ENCODE measurements around the gene RPS6KB1. TPM values are rescaled to one million over a fixed set of nuclear protein-coding genes. Genes with fewer than 3 reads are reported as not detected.
"Not testable (repeated sequence)": the region's sequence is repeated elsewhere in the genome, so short reads cannot be mapped to it uniquely, and the experiment has no call there.

Gene RPS6KB1
- total RNA-seq, 4 donors from 2014 or later: 18.4 to 49.2 (median 25.9) TPM

GRCh38 chr17:59962739-59963318, 69.9 kb downstream of the RPS6KB1 start:
- Histone ChIP-seq H3K27ac (no peak overlapping the region), H3K36me3 (peaks cover 0 to 18% (median 0%) of the 10 kb centered on the region in 3 donors), H3K9me3 (no peaks in the 10 kb centered on the region), H3K4me3 (peak overlapping the region in 1 of 4 donors; percentile 91), H3K4me1 (peaks cover 4 to 24% (median 14%) of the 10 kb centered on the region in 3 donors), H3K27me3 (no peaks in the 10 kb centered on the region)
- DNase-seq: no peak
- intact Hi-C loops (cut with DNase I): no loop called here
- TF ChIP-seq POLR2A (IDR thresholded peaks at IDR 0.05): no peak
- TF ChIP-seq, protein P1, sequence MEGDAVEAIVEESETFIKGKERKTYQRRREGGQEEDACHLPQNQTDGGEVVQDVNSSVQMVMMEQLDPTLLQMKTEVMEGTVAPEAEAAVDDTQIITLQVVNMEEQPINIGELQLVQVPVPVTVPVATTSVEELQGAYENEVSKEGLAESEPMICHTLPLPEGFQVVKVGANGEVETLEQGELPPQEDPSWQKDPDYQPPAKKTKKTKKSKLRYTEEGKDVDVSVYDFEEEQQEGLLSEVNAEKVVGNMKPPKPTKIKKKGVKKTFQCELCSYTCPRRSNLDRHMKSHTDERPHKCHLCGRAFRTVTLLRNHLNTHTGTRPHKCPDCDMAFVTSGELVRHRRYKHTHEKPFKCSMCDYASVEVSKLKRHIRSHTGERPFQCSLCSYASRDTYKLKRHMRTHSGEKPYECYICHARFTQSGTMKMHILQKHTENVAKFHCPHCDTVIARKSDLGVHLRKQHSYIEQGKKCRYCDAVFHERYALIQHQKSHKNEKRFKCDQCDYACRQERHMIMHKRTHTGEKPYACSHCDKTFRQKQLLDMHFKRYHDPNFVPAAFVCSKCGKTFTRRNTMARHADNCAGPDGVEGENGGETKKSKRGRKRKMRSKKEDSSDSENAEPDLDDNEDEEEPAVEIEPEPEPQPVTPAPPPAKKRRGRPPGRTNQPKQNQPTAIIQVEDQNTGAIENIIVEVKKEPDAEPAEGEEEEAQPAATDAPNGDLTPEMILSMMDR (IDR thresholded peaks at IDR 0.05): no peak
- WGBS, 2 donors: 92% methylated on average over 6 of the region's 6 CpGs

DNA sequence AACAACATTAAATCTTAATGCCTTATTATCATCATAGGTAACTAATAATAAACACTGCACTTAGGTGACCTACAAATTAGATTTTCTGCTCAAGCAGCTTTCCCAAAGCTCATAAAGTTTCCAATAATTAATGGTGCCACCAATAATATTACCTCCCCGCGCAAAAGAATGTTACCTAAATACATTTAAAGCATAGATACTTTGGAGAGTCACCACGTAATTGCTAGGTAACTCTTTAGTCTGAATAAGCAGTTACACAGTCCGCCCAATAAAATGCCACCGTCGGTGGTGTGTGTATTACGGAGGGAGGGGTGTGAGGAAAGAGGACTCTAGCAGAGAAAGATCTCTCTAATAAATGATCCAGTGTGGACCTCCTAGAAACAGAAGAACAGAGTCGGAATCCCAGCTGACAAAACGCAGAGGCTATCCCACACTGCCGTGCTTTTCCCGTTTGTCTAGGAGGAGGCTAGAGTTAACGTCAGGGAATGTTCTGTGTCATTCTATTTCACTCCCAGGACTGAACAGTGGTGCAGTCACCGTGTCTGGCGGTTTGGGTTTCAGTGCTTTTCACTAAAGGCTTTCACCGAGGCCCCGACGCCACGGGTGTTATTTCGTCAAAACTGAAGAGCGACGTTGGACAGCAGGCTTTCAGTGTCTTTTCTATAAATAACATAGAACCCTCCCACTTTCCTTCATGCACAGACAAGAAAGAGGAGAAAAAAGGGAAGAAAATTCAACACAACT, 71.0 kb downstream of the RPS6KB1 start:
- TF ChIP-seq POLR2A (IDR thresholded peaks at IDR 0.05): no peak
- TF ChIP-seq, protein P1 (IDR thresholded peaks at IDR 0.05): no peak
- peaks cover 4 to 24% (median 14%) of the 10 kb centered on the region in 3 donors for H3K4me1 ChIP-seq
- H3K27me3 ChIP-seq: no peaks in the 10 kb centered on the region
- peaks cover 0 to 9% (median 0%) of the 10 kb centered on the region in 3 donors for H3K36me3 ChIP-seq
- H3K9me3 ChIP-seq: no peaks in the 10 kb centered on the region
- DNase-seq: no peak
- WGBS, 2 donors: 2 to 3% methylated on average over 14 to 21 of the region's 21 CpGs
- intact Hi-C loops (cut with DNase I): no loop called here
- peak overlapping the region; percentile 62 to 91 (median 80) for H3K4me3 ChIP-seq
- peak overlapping the region; percentile 93 to 96 (median 95) for H3K27ac ChIP-seq

DNA sequence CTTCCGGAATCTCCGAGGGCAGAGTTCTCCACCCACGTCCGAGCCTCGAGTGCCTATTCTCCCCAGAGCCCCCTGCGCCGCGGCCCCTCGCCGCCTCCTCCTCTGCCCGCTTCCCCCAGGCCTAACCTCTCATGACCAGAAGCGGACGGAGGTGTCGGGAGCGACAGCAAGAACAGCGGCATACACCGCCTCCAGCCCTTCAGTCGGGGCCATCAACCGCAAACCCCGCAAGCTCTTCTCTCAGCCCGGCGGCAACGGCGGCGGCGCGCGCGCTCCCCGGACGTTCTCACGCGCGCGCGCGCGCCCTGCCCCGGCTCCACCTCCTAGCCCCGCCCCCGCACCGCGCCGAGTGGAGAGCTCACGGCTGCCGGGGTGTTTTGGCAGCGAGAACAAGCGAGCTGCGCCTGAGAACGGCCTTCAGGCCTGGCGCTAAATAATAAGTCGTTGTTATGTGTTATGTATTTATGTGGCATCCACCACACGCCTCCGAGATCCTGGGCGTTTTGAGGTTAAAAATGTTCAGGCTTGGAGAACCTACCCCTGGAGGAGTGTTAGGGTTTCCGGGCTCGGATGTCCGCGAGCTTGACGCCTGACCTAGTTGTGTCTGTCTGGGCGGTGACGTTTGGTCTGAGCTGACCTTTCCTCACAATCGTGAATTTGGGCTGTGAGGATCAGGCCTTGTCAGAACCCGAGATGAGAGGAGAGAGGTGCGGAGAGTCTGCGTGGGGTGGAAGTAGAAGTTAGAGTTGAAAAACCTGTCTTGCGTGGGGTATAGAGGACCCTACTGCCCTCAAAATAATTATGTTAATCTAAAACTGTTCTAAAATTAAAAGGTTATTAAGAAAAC, 71.8 kb downstream of the RPS6KB1 start, which contains the start of gene RNFT1:
RNFT1 (minus strand) TSS at position 259 of the 847 bp plus-strand sequence; CDS start at position 182, 77 bp downstream.
- DNase-seq: peak; percentile 51
- peak within 1 kb of the TSS; percentile 93 to 96 (median 95) for H3K27ac ChIP-seq
- H3K36me3 ChIP-seq: peaks cover 0 to 1% (median 0%) of the 10 kb centered on the region in 3 donors
- H3K27me3 ChIP-seq: no peaks in the 10 kb centered on the region
- no peaks in the 10 kb centered on the region for H3K9me3 ChIP-seq
- 9 to 18% methylated on average over 4 to 5 of the region's 67 CpGs for WGBS, 2 donors
- TF ChIP-seq, protein P1 (IDR thresholded peaks at IDR 0.05): no peak
- TF ChIP-seq POLR2A (IDR thresholded peaks at IDR 0.05): peak in 3 of 4 donors; percentile 9 to 75 (median 65)
- peaks cover 4 to 24% (median 14%) of the 10 kb centered on the region in 3 donors for H3K4me1 ChIP-seq
- intact Hi-C loops (cut with DNase I): no loop called here
- H3K4me3 ChIP-seq: peak within 1 kb of the TSS; percentile 62 to 91 (median 80)

DNA sequence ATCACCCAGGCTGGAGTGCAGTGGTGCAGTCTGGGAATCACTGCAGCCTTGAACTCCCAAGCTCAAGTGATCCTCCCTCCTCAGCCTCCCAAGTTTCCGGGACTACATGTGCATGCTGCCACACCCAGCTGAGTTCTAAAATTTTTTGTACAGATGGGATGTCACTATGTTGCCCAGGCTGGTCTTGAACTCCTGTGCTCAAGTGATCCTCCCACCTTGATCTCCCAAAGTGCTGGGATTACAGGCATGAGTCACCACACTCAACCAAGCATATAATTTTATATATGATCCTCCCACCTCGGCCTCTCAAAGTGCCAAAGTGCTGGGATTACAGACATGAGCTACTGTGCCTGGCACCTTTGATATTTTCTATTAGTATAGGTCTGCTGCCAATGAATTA, 78.8 kb downstream of the RPS6KB1 start:
- H3K27me3 ChIP-seq; intact Hi-C loops (cut with DNase I); H3K9me3 ChIP-seq; H3K27ac ChIP-seq; H3K36me3 ChIP-seq; DNase-seq; H3K4me3 ChIP-seq; H3K4me1 ChIP-seq: not testable (repeated sequence)
- 70 to 79% methylated on average over 2 of the region's 2 CpGs for WGBS, 2 donors

DNA sequence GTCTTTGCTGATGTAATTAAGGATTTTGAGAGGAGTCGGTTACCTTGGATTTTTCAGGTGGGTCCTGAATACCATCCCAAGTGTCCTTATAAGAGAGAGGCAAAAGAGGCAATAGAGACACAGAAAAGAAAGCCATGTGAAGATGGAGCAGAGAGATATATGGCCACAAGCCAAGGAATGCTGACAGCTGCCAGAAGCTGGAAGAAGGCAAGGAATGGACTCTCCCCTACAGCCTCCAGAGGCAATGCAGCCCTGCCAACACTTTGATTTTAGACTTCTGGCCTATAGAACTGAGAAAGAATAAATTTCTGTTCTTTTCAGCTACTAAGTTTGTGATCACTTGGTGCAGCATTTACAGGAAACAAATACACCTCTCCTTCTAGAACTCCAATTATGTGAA, 79.9 kb downstream of the RPS6KB1 start:
- intact Hi-C loops (cut with DNase I): no loop called here
- TF ChIP-seq POLR2A (IDR thresholded peaks at IDR 0.05): no peak
- TF ChIP-seq, protein P1 (IDR thresholded peaks at IDR 0.05): no peak
- DNase-seq: no peak
- H3K9me3 ChIP-seq: no peaks in the 10 kb centered on the region
- no peak overlapping the region for H3K27ac ChIP-seq
- H3K36me3 ChIP-seq: no peaks in the 10 kb centered on the region
- H3K4me3 ChIP-seq: no peak overlapping the region
- no peaks in the 10 kb centered on the region for H3K4me1 ChIP-seq
- 100% methylated on average over 1 of the region's 1 CpG for WGBS, 2 donors
- no peaks in the 10 kb centered on the region for H3K27me3 ChIP-seq

- H3K27me3 ChIP-seq; H3K9me3 ChIP-seq; DNase-seq; H3K27ac ChIP-seq; H3K36me3 ChIP-seq; H3K4me1 ChIP-seq; H3K4me3 ChIP-seq; intact Hi-C loops (cut with DNase I): not testable (repeated sequence)
- 87 to 93% methylated on average over 8 of the region's 8 CpGs for WGBS, 2 donors
Observed at GRCh38 chr17:59973483-59973882, 80.6 kb downstream of the RPS6KB1 start.

GRCh38 chr17:59975166-59975565, 82.2 kb downstream of the RPS6KB1 start:
- intact Hi-C loops (cut with DNase I); H3K4me3 ChIP-seq; H3K36me3 ChIP-seq; H3K27me3 ChIP-seq; H3K9me3 ChIP-seq; H3K4me1 ChIP-seq; DNase-seq; H3K27ac ChIP-seq: not testable (repeated sequence)
- 79 to 93% methylated on average over 3 to 5 of the region's 6 CpGs for WGBS, 2 donors

DNA sequence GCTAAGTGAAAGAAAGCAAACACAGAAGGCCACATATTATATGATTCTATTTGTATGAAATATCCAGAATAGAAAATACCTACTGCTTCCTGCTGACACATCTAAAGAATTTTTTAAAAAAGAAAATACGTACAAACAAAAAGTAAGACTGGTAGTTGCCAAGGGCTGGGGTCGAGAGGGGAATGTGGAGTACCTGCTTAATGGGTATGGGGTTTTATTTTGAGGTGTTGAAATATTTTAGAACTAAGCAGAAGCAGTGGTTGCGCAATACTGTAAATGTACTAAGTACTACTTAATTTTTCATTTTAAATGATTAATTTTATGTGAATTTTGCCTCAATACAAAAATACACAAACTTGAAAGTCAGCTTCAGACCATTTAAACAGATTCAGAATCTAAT, 103.7 kb downstream of the RPS6KB1 start:
- WGBS, 2 donors: 68 to 72% methylated on average over 3 of the region's 3 CpGs
- intact Hi-C loops (cut with DNase I): not testable (repeated sequence)

More for the DNA sequence above, 103.7 kb downstream of the RPS6KB1 start:
- not testable (repeated sequence) for DNase-seq, H3K36me3 ChIP-seq, H3K4me3 ChIP-seq, H3K9me3 ChIP-seq, H3K27me3 ChIP-seq, H3K4me1 ChIP-seq, H3K27ac ChIP-seq
